ENCODE measurements around the gene ADAMTS7.
"Not testable (repeated sequence)": the region's sequence is repeated elsewhere in the genome, so short reads cannot be mapped to it uniquely, and the experiment has no call there.

The ADAMTS7 gene

GRCh38 chr15:78761891-78762385, 49.3 kb downstream of the ADAMTS7 start (continued):
- TF ChIP-seq ZNF488 (tag by site-specific recombination; IDR thresholded peaks at IDR 0.05) (no peak), ZXDB (tag by site-specific recombination; IDR thresholded peaks at IDR 0.05) (no peak), ZNF324 (tag by site-specific recombination; IDR thresholded peaks at IDR 0.05) (no peak), SCRT1 (tag by site-specific recombination; IDR thresholded peaks at IDR 0.05; ENCODE audit: borderline replicate concordance) (no peak), PRDM10 (tag by site-specific recombination; IDR thresholded peaks at IDR 0.05) (no peak), CTCF (tag by site-specific recombination; IDR thresholded peaks at IDR 0.05) (no peak), ZNF707 (tag by site-specific recombination; IDR thresholded peaks at IDR 0.05) (no peak), ZNF311 (tag by site-specific recombination; IDR thresholded peaks at IDR 0.05; ENCODE audit: borderline replicate concordance) (no peak), BCL11B (tag by site-specific recombination; IDR thresholded peaks at IDR 0.05; ENCODE audit: low read depth) (no peak), ZNF660 (tag by site-specific recombination; IDR thresholded peaks at IDR 0.05) (no peak)

GRCh38 chr15:78761475-78761874, 49.8 kb downstream of the ADAMTS7 start:
- POLR2A ChIA-PET; H3K4me3 ChIP-seq (ENCODE audit: low read depth, low read length); H3K36me3 ChIP-seq (ENCODE audit: control insufficient read depth in 2 of 2, insufficient read depth in 1 of 2, low read length in 2 of 2); H3K4me1 ChIP-seq (ENCODE audit: control insufficient read depth, insufficient read depth, low read length); H3K27ac ChIP-seq (ENCODE audit: extremely low read depth, low read depth, low read length); H3K9me3 ChIP-seq (ENCODE audit: control insufficient read depth, insufficient read depth, low read depth, low read length): not testable (repeated sequence)
- CTCF ChIA-PET: interaction anchor here (1.0 kb wide), 1 partner anchor 11 kb away, joined by 5 read pairs; no protein-coding TSS in a partner anchor
- TF ChIP-seq ZFHX2 (tag by site-specific recombination; conservative IDR thresholded peaks at IDR 0.05): 0 out of 2 replicates have a peak, but pooled peaks have one; percentile 22
- TF ChIP-seq EGR2 (tag by site-specific recombination; IDR thresholded peaks at IDR 0.05; ENCODE audit: low read depth): 0 out of 2 replicates have a peak, but pooled peaks have one; percentile 11

- ChIA-PET CTCF (no interaction called here), POLR2A (no interaction called here)
- H3K27ac ChIP-seq (ENCODE audit: extremely low read depth, low read depth, low read length): no peak overlapping the region
- no peak overlapping the region for H3K4me3 ChIP-seq (ENCODE audit: low read depth, low read length)
- TF ChIP-seq HOXA7 (CRISPR knock-in tag; IDR thresholded peaks at IDR 0.05; ENCODE audit: borderline replicate concordance) (no peak), SETDB1 (IDR thresholded peaks at IDR 0.05; ENCODE audit: insufficient read length, low read length) (no peak), ZNF704 (tag by site-specific recombination; IDR thresholded peaks at IDR 0.05) (no peak)
- 0 out of 2 replicates have a peak, but pooled peaks cover 2% of the 10 kb centered on the region for H3K4me1 ChIP-seq (ENCODE audit: control insufficient read depth, insufficient read depth, low read length)
- H3K36me3 ChIP-seq (ENCODE audit: control insufficient read depth in 2 of 2, insufficient read depth in 1 of 2, low read length in 2 of 2): no peaks in the 10 kb centered on the region
- H3K9me3 ChIP-seq (ENCODE audit: control insufficient read depth, insufficient read depth, low read depth, low read length): no peaks in the 10 kb centered on the region
These were observed 50.2 kb downstream of the ADAMTS7 start for GRCh38 chr15:78761020-78761419.
